Ovary (tissue), 9 donors: ENCODE results near the gene TNS4. TPM values are rescaled to one million over a fixed set of nuclear protein-coding genes. Genes with fewer than 3 reads are reported as not detected.
A peak's percentile ranks its signal among the peaks of the same experiment; 100 is the strongest.

Experiments
- DNase-seq, 5 donors: peaks; one replicate each; pipeline ENCODE4 v3.0.0-alpha.2; 2019 to 2020
- H3K27ac ChIP-seq, 2 donors: fragments of 200-600 bp; one replicate each; pipeline versions ENCODE4 v1.5.1 to v1.8.0; 2019 to 2022
- H3K27me3 ChIP-seq: fragments of 200-600 bp; one replicate; pipeline ENCODE4 v1.8.0; 2022
- H3K36me3 ChIP-seq: fragments of 200-600 bp; sonication (generic); one replicate; pipeline ENCODE4 v1.5.1; 2019
- H3K4me1 ChIP-seq: one replicate; pipeline ENCODE4 v1.8.1; 2013; ENCODE audit warnings: mild to moderate bottlenecking, moderate library complexity; ENCODE audit not compliant: insufficient read depth
- H3K4me3 ChIP-seq: fragments of 200-600 bp; sonication (generic); one replicate; pipeline ENCODE4 v1.5.1; 2017
- H3K9me3 ChIP-seq, 2 donors: fragments of 200-600 bp in 1 of 2; sonication (generic) in 1 of 2; one replicate each; pipeline versions ENCODE4 v1.5.1 to v1.8.1; 2013 to 2019; ENCODE audit warnings: mild to moderate bottlenecking in 1 of 2, moderate library complexity in 1 of 2
- EP300 ChIP-seq: sonication (generic); formaldehyde crosslinking; IDR thresholded peaks from one replicate; pipeline ENCODE4 v1.6.1; 2017; ENCODE audit warnings: antibody characterized with exemption
- POLR2A ChIP-seq: fragments of 450-650 bp; IDR thresholded peaks from one replicate; pipeline ENCODE4 v1.6.1; 2017; ENCODE audit warnings: antibody characterized with exemption, mild to moderate bottlenecking, moderate library complexity
- WGBS, 3 donors: extraction: QIAGEN DNeasy Blood & Tissue Kit in 1 of 3; methylation state at CpG; one replicate each; pipeline versions ENCODE4 v1.1.5 to v1.1.7; 2013 to 2017; 5-methylcytosine and 5-hydroxymethylcytosine counted together
- intact Hi-C, 4 donors: fragments of 100-400 bp; cut with DNase I; formaldehyde crosslinking; loops; one replicate each; pipeline versions ENCODE4 v1.11.0 to v1.15.1; 2022 to 2023
- polyA plus RNA-seq, 2 donors: library from polyadenylated mRNA; stranded (reverse); fragments of 200-250 nt in 1 of 2; fragments of 350-450 nt in 1 of 2; fragmentation: Illumina TruSeq in 1 of 2; extraction: RNeasy Lipid Tissue Mini Kit (QIAGEN cat#74804) in 1 of 2; gene quantifications; one replicate each; pipeline ENCODE4 v1.2.3, GENCODE V29; 2013 to 2014
- total RNA-seq, 7 donors: library from RNA; depleted of rRNA in 2 of 7; stranded (reverse); fragments of >200 nt in 2 of 7; fragmentation: NEBNext Ultra II Directional in 3 of 7; extraction: Animal tissue kit (Norgen Biotek cat#: 25700) in 3 of 7; gene quantifications; one replicate each; pipeline versions ENCODE4 v1.1.0 to v1.2.4, GENCODE V29; 2016 to 2023
- TF ChIP-seq, protein P1 (sequence below), 3 donors: fragments of 450-650 bp in 2 of 3; fragments of 200-600 bp in 1 of 3; IDR thresholded peaks; one replicate each; pipeline versions ENCODE4 v1.5.1 to v1.8.0; 2016 to 2022; ENCODE audit warnings: antibody characterized with exemption in 3 of 3, mild to moderate bottlenecking in 1 of 3
- donor health status: DM: no; HTN: no; CAD: no; lungs with moderate emphysema.
- donor health status: DM: no; HTN: no; CAD: no.
- donor health status: Bipolar disorder and iron deficiency.
- donor health status: DM: yes; HTN: yes; CAD: no.
- donor health status: DM: no; HTN: no; CAD: no.
- donor health status: DM: yes; HTN: yes; CAD: no.

TNS4 gene
- total and polyA plus RNA-seq, 9 donors = 0.13 to 6.2 (median 0.54) TPM; not detected in 5

DNA sequence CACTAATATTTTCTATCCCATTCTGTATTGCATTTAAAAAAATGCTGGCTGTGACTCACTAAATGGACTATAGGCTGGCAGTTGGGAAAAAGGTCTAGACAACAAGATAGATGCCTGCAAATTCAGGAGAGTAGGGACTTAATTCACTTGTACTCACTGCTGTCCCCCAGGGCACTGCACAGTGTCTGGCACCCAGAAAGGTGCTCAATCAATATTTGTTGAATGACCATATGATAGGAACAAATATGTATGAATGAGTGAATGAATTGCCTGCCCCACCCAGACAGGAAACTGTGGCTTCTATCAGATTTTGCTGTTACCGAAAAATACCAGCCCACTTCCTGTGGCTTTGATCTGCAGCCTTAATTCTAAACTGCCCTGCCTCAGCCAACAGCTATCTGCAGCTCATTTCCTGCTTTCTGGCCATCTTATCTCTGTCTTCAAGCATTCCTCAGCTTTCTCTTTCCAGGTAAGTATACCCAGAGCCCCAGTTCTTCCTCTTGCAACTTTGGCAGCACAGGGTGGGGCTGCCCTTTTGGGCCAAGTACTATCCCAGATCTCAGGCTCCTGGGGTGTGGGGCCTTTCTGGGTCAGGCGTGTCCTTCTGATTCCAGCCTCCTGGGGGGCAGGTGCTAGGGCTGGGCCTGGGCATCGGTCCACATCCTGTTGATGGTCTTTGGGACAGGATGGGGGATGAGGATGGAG is 15.3 kb upstream of the TNS4 start:
- Histone ChIP-seq H3K9me3 (no peaks in the 10 kb centered on the region), H3K27me3 (no peaks in the 10 kb centered on the region), H3K27ac (no peak overlapping the region), H3K4me1 (no peaks in the 10 kb centered on the region), H3K4me3 (no peak overlapping the region), H3K36me3 (no peaks in the 10 kb centered on the region)
- 65 to 71% (median 69%) methylated on average over 3 of the region's 3 CpGs for WGBS, 3 donors
- peak in 1 of 5 donors; percentile 19 for DNase-seq
- intact Hi-C loops = no loop called here
- TF ChIP-seq, protein P1, sequence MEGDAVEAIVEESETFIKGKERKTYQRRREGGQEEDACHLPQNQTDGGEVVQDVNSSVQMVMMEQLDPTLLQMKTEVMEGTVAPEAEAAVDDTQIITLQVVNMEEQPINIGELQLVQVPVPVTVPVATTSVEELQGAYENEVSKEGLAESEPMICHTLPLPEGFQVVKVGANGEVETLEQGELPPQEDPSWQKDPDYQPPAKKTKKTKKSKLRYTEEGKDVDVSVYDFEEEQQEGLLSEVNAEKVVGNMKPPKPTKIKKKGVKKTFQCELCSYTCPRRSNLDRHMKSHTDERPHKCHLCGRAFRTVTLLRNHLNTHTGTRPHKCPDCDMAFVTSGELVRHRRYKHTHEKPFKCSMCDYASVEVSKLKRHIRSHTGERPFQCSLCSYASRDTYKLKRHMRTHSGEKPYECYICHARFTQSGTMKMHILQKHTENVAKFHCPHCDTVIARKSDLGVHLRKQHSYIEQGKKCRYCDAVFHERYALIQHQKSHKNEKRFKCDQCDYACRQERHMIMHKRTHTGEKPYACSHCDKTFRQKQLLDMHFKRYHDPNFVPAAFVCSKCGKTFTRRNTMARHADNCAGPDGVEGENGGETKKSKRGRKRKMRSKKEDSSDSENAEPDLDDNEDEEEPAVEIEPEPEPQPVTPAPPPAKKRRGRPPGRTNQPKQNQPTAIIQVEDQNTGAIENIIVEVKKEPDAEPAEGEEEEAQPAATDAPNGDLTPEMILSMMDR (IDR thresholded peaks at IDR 0.05) = no peak
- no peak for TF ChIP-seq EP300
- TF ChIP-seq POLR2A = no peak

DNA sequence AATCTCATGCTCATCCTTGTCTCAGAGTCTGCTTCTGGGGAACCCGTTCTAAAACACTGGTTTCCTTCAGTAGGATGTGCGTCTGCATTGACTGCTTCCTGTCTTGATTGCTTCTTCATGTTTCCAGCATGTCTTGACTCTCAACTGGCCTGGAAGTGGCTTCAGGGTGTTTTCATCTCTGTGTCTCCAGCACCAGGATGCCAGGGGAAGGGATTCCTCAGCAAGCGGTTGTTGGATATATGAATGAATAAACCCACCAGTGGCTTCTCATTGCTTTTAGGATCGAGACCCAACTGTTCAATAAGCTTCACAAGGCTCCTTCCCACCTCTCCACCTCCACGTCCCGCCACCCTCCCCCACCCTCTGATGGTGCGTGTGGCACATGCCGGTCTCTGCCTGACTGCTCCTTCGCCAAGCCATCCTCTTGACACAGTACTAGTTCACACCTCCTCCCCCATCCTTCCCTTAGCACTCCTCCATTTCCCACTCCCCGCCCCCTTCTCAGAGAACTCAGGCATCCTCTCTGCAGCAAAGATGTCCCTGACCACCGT is 14.1 kb upstream of the TNS4 start:
- Histone ChIP-seq H3K9me3 (no peaks in the 10 kb centered on the region), H3K27me3 (no peaks in the 10 kb centered on the region), H3K4me3 (no peak overlapping the region), H3K36me3 (no peaks in the 10 kb centered on the region), H3K27ac (no peak overlapping the region), H3K4me1 (no peaks in the 10 kb centered on the region)
- 78 to 87% (median 82%) methylated on average over 11 of the region's 11 CpGs for WGBS, 3 donors
- peak in 1 of 5 donors; percentile 15 for DNase-seq
- TF ChIP-seq EP300 (no peak), POLR2A (no peak)
- TF ChIP-seq, protein P1 (IDR thresholded peaks at IDR 0.05) = no peak
- intact Hi-C loops = no loop called here

GRCh38 chr17:40515011-40515410 is 13.6 kb upstream of the TNS4 start:
- H3K27me3 ChIP-seq = no peaks in the 10 kb centered on the region
- DNase-seq = peak in 1 of 5 donors; percentile 14
- no peaks in the 10 kb centered on the region for H3K4me1 ChIP-seq
- WGBS, 3 donors = 89 to 94% (median 89%) methylated on average over 4 of the region's 4 CpGs
- TF ChIP-seq, protein P1 (IDR thresholded peaks at IDR 0.05) = no peak
- TF ChIP-seq POLR2A (no peak), EP300 (no peak)
- intact Hi-C loops = no loop called here
- no peak overlapping the region for H3K4me3 ChIP-seq
- H3K27ac ChIP-seq = no peak overlapping the region
- no peaks in the 10 kb centered on the region for H3K9me3 ChIP-seq
- no peaks in the 10 kb centered on the region for H3K36me3 ChIP-seq

DNA sequence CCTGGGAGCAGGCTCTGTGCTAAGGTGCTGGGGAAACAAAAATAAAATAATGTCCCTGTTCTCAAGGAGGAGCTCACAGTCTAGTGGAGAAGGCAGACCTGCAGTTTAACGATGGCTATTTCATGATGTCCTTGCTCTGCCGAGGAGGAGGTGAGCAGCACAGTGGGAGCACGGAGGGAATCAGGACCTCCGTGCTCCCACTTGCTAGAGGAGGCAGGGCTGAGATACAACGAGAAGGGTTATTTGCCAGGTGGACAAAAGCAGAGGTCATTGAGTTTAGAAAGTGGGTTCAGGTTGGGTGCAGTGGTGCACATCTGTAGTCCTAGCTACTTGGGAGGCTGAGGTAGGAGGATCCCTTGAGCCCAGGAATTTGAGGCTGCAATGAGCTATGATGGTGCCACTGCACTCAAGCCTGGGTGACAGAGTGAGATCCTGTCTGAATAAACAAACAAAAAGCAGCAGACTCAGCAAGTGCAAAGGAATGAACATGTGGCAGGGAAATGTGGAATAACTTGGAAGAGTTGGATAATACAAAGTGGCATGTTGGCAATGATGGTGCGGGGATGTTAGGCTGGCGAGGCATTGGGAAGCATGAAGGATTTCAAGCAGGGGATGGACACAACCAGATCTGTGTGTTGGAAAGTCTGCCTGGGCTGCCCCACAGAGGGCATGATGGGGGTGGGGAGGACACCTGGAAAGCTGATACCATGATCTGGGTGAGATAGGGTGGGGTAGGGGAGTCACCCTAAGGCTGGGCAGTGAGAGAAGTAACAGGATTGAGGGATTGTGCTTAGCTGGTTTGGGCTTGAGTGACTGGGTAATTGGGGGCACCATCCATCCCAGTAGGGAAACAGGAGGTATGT is 12.8 kb upstream of the TNS4 start:
- Histone ChIP-seq H3K4me1 (no peaks in the 10 kb centered on the region), H3K9me3 (no peaks in the 10 kb centered on the region), H3K4me3 (no peak overlapping the region), H3K27me3 (no peaks in the 10 kb centered on the region), H3K27ac (no peak overlapping the region), H3K36me3 (no peaks in the 10 kb centered on the region)
- TF ChIP-seq, protein P1 (IDR thresholded peaks at IDR 0.05) = no peak
- TF ChIP-seq EP300 = no peak
- TF ChIP-seq POLR2A = no peak
- WGBS, 3 donors = 80 to 85% (median 82%) methylated on average over 7 of the region's 7 CpGs
- DNase-seq = peak in 1 of 5 donors; percentile 24
- intact Hi-C loops = no loop called here
